Activated T-cell treated with anti-CD3 and anti-CD28 coated beads, Interleukin-2, amount 50 U/mL, for 24 hours (primary cell): ENCODE data around the gene CMSS1.

Experiments
- DNase-seq: peaks from one replicate; pipeline ENCODE4 v3.0.0-alpha.2; 2020
- H3K27ac Mint-ChIP-seq: 2 replicates; pipeline ENCODE4 v1.8.0; 2020; ENCODE audit warnings: mild to moderate bottlenecking, mixed read lengths
- H3K27me3 Mint-ChIP-seq: 2 replicates; pipeline ENCODE4 v1.8.0; 2020; ENCODE audit warnings: mixed read lengths
- H3K36me3 Mint-ChIP-seq: 2 replicates; pipeline ENCODE4 v1.8.0; 2020; ENCODE audit warnings: low read depth, mixed read lengths
- H3K4me1 Mint-ChIP-seq: 2 replicates; pipeline ENCODE4 v1.8.0; 2020; ENCODE audit warnings: low read depth, mixed read lengths
- H3K4me3 Mint-ChIP-seq: 2 replicates; pipeline ENCODE4 v1.8.0; 2020; ENCODE audit warnings: mild to moderate bottlenecking, moderate library complexity, mixed read lengths
- H3K9me3 Mint-ChIP-seq: 2 replicates; pipeline ENCODE4 v1.8.0; 2020; ENCODE audit warnings: mixed read lengths

Gene CMSS1

DNA sequence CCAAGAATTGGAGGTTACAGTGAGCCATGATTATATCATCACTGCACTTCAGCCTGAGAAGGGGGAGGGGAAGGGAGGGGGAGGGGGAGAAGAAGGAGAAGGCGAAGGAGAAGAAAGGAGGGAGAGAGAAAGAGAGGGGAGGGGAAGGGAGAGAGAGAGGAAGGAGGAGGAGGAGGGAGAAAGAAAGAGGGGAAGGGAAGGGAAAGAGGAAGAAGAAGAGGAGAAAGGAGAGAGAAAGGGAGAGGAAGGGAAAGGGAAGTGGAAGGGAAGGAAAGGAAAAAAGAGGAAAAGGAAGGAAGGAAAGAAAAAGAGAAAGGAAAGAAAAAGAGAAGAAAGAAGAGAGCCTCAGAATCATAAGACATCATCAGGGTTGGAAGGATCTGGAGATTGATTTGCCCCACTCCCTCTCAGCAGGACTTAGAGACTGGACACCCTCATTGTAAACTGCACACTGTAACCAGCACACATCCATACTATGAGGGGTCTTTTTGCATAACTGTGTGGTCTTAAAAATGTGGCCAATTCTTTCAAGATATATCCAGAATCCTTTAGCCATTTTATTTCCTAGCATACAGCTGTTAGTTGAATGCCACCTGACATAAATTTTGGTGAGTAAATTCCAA lies 130.9 kb downstream of the CMSS1 start:
- Mint-ChIP-seq H3K27ac (no peak overlapping the region), H3K4me1 (no peaks in the 10 kb centered on the region), H3K36me3 (no peaks in the 10 kb centered on the region), H3K4me3 (no peak overlapping the region), H3K9me3 (no peaks in the 10 kb centered on the region), H3K27me3 (no peaks in the 10 kb centered on the region)
- DNase-seq = no peak

DNA sequence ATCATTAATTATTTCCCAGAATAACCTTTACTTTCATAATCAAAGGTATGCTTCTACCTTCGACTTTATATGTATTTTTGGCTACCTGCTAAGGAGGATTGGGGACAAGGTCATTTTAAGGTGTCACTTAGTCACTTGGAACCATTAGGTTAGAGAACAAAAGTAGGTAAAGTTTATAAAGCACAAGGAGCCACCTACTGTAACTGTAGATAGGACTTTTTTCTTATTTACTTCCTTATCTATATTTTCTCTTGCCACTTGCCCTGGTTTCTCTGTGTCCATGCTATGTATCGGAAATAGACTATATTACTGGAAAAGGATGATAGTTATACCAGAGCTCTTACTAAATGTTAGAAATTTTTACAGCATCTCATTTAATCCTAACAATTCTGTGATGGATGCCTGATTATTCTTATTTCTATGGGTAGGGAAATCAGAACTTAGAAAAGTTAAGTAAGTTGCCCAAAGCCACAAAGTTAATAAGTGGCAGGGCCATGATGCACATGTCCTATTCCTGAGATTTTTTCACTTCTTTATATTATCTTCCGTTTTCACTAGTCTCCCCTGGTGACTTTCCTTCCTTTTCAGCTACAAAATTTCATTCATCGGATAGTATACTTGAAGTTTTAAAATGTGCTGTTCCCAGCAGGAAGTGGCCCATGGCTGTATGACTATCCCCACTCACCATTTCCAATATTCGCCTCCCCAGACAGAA lies 132.5 kb downstream of the CMSS1 start:
- Mint-ChIP-seq H3K27me3 (no peaks in the 10 kb centered on the region), H3K4me1 (no peaks in the 10 kb centered on the region), H3K36me3 (no peaks in the 10 kb centered on the region), H3K4me3 (no peak overlapping the region), H3K27ac (no peak overlapping the region), H3K9me3 (no peaks in the 10 kb centered on the region)
- DNase-seq = no peak

DNA sequence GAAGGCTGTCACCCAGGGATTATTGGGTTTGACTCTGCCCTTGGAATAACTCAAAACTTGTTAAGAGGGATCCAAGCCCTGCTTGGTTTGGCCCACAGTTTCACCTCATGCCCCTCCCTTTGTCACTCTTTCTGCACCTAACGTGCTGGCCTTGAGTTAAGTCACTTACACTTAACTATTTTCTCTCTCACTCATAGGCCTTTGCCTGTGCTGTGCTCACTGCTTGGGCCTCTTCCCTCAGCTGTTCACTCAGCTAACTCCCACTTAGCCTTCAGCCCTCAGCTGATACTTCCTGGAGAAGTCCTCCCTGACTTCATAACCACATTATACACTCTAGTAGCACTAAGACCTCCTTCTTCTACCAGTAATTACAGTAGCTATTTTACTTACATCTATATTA lies 133.3 kb downstream of the CMSS1 start:
- DNase-seq = no peak
- Mint-ChIP-seq H3K27ac (peak overlapping the region; percentile 19), H3K36me3 (no peaks in the 10 kb centered on the region)

DNA sequence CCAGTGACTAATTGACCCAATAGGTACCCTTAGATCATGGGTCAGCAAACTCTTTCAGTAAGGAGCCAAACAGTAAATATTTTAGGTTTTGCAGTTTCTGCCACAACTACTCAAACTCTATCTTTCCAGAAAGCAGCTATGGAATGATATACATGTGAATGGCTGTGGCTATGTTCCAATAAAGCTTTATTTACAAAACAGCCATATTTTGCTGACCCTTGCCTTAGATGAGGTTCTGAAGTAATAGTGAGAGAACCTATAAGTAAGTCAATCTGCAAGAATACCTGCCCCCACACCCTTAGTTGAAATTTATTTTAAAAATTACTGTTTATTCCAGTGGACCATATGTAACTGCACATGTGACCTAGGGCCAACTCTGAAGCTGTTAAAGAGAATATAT lies 134.0 kb downstream of the CMSS1 start:
- DNase-seq = no peak
- Mint-ChIP-seq H3K27ac (no peak overlapping the region), H3K4me1 (no peaks in the 10 kb centered on the region), H3K27me3 (no peaks in the 10 kb centered on the region), H3K4me3 (no peak overlapping the region), H3K9me3 (no peaks in the 10 kb centered on the region), H3K36me3 (no peaks in the 10 kb centered on the region)

More for the DNA sequence above, 133.3 kb downstream of the CMSS1 start:
- Mint-ChIP-seq H3K4me3 (no peak overlapping the region), H3K27me3 (no peaks in the 10 kb centered on the region), H3K9me3 (no peaks in the 10 kb centered on the region), H3K4me1 (no peaks in the 10 kb centered on the region)

DNA sequence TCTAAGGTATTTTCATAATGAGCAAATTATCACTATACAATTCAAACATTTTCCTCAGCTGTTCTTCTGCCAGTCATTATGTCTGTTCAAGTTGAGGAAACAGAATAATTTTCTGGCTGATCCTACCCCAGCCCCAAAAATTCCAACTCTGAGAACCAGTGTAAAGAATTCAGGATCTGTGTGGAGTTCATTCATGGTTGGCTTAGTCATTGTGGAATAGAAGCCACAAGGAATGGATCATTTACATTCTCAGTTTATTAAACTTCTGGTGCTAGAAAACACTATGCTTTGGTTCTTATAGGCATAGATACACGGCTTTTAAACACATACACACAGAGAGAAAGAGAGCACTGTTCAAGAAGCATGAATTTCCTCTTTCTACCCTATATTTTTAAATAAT lies 134.6 kb downstream of the CMSS1 start:
- no peaks in the 10 kb centered on the region for H3K4me1 Mint-ChIP-seq
- no peak overlapping the region for H3K27ac Mint-ChIP-seq
- no peaks in the 10 kb centered on the region for H3K36me3 Mint-ChIP-seq
- H3K27me3 Mint-ChIP-seq = no peaks in the 10 kb centered on the region
- DNase-seq = no peak
- H3K4me3 Mint-ChIP-seq = no peak overlapping the region
- H3K9me3 Mint-ChIP-seq = no peaks in the 10 kb centered on the region

DNA sequence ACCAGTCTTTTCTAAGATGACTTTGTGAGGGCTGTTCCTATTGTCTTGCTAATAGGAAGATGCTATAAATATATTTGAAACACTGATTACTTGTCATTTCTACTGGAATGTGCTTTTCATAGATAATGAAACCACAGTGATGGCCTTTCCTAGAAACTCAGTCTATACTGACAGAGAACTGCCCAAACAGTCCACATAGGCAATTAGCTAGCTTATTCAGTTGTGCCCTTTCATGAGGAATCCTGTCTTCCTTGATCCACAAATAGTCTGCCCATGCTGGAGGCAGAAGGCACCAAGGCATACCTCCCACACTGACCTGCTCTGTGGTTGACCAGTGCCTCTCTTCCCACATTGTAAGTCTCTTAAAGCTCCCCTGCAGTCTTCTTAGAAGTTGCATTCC lies 135.9 kb downstream of the CMSS1 start:
- DNase-seq = no peak
- Mint-ChIP-seq H3K4me1 (peaks cover 1% of the 10 kb centered on the region), H3K27me3 (no peaks in the 10 kb centered on the region), H3K27ac (no peak overlapping the region), H3K9me3 (no peaks in the 10 kb centered on the region), H3K36me3 (no peaks in the 10 kb centered on the region), H3K4me3 (no peak overlapping the region)

DNA sequence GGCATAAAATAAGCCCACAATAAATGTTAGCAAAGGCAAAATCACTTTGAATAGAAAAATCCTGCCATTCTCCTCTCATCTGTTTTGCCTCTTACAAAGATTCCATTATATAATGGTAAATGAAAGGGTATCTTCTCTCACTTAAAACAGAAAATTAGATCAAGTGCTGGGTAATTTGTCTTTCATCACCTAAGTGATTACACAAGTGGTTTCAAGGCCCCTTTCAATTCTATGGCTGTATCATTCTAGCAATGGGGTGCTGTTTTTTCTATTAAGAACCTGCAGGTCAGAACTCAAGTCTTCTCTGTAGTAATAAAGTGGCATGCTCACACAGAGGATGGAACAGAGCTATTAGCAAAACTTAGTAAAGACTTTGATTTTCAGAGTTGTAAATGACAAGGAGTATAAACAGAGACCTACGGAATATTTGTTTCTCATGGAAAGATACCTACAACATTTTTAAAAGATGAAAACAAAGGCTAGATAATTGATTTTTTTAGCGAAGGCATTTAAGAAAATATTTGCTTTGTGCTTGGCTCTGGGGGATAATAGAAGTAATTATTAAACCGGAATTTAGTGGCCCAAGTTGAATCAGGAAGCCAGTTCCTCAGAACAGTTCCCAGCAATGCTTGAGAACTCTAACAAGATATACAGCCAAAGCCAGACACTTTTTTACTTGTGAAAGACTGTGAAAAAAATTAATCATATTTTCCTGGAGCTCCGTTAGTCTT lies 137.4 kb downstream of the CMSS1 start:
- DNase-seq = no peak
- Mint-ChIP-seq H3K9me3 (no peaks in the 10 kb centered on the region), H3K4me3 (no peak overlapping the region), H3K27ac (no peak overlapping the region), H3K4me1 (peaks cover 1% of the 10 kb centered on the region), H3K36me3 (no peaks in the 10 kb centered on the region), H3K27me3 (no peaks in the 10 kb centered on the region)

DNA sequence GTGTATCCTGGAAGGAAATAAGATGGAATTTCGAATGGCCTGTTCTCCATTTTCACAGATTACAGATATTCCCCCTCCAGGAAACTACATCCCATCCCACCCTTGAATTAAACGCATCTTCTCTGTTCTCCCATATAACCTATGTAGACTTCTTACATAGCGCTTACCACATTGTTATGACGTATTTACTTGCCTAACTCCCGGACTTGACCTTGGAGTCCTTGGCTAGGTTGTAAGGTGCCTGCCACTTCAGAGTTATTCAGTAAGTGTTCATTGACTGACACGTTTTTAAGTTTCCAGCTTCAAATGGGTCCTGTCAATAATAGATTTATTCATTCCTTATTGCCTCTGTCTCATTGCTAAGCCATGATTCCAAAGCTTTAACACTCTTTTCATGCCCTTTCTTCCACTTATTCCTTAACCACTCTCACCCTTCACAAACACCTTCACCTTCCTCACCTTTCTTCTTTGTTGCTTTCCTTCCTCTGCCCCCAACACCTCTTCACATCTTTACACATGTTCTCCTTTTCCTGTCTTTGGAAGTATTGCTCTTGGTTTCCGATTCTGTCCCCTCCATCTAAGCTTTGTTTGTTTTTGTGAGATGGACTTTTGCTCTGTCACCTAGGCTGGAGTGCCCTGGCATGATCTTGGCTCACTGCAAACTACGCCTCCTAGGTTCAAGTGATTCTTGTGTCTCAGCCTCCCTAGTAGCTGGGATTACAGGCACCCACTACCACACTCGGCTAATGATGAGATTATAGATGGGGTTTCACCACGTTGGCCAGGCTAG lies 138.3 kb downstream of the CMSS1 start:
- H3K9me3 Mint-ChIP-seq = no peaks in the 10 kb centered on the region
- DNase-seq = no peak
- H3K36me3 Mint-ChIP-seq = no peaks in the 10 kb centered on the region
- H3K4me3 Mint-ChIP-seq = no peak overlapping the region
- H3K27me3 Mint-ChIP-seq = no peaks in the 10 kb centered on the region
- no peak overlapping the region for H3K27ac Mint-ChIP-seq
- H3K4me1 Mint-ChIP-seq = peaks cover 1% of the 10 kb centered on the region

DNA sequence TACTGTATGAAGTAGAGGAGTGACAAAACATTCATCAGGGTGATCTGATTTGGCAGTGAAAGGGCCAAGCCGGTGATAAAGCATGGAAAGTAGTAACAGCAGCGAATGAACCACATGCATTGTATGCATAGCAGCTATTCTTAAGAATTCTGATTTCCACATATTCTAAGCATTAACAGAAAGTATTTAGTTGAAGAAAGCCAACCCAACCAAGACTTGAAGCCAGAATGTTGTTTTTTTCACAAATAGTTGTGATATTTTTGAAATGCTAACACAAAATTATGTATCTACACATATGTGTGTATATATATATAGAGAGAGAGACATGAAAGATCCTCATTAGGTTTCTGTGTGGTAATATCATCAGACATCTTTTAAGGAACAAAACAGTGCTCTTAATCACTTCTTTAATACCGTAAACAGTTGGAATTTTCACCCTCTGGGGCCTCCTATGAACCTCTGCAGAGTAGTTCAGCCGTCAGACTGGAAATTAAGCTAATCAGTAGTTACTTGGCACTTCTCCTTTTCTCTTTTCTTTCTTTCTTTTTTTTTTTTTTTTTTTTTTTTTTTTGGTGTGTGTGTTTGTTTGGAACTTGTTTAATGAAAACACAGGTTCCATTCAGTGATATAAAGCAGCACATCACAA lies 139.6 kb downstream of the CMSS1 start:
- no peak overlapping the region for H3K27ac Mint-ChIP-seq
- no peak for DNase-seq
- no peaks in the 10 kb centered on the region for H3K9me3 Mint-ChIP-seq
- no peaks in the 10 kb centered on the region for H3K36me3 Mint-ChIP-seq
- H3K4me3 Mint-ChIP-seq = no peak overlapping the region
- no peaks in the 10 kb centered on the region for H3K27me3 Mint-ChIP-seq
- H3K4me1 Mint-ChIP-seq = peaks cover 3% of the 10 kb centered on the region

DNA sequence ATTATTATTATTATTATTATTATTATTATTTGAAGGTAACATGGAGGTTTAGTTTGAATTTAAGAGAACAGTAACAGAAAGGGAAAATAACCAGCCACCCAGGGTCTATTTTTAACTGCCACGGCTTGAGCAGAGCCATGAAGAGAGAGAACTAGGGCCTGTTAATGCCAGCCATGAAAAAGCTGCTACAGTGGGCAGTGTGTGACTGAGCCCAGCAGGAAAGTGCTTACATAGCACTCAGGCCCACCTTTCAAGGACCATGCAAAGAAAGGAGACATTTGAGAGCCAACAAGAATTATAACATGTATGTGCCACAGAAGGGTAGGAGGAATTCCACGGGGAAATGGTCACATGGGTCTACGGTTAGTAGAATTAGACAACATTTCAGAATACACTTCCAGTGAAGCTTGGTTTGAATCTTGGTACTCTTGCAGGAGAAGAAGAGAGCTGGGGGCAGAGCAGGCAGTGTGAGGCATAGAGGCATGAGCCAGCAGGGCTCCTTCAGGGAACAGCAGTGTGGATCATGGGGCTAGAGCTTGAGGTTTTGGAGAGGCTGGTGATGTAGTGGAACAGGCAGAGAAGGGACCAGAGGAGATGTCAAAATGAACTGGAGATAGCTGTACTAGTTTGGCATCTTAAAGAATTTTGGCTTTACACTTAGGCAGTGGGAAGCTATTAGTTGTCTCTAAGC lies 140.7 kb downstream of the CMSS1 start:
- H3K27ac Mint-ChIP-seq = no peak overlapping the region
- H3K4me3 Mint-ChIP-seq = no peak overlapping the region
- no peak for DNase-seq
- H3K27me3 Mint-ChIP-seq = no peaks in the 10 kb centered on the region
- H3K4me1 Mint-ChIP-seq = peaks cover 3% of the 10 kb centered on the region
- peaks cover 5% of the 10 kb centered on the region for H3K36me3 Mint-ChIP-seq
- no peaks in the 10 kb centered on the region for H3K9me3 Mint-ChIP-seq

DNA sequence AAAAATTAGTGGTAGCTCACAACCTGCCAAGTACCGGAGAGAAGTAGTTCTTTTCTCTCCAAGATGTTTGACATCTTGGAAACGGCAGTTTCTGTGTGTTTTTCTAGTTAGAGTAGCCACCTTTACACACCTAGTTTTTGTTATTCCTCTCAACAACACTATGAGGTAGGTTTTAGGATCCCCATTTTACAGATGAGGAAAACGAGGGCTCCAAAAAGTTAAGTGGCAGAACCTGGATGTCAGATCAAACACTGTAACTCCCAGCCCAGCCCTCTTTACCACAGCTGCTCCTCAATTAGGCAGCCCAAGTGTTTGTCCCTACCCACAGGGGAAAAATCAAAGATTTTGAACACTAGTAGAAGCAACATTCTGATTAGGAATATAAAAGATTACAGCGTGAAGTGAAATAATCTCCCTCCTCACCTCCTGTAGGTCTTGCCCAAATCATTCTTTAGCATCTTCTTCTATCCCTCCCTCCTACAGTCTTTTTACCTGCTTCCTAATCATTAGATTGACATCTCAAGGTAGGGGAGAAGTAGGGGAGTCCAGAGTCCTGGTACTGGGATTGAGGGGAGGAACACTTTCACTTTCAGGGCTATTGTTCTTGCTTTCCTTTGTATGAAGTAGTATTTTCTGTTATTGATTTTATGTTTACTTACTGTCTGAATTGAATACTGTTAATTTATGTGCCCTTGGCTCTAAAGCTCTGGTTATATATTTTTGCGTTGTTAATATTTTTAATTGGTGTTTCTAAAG lies 142.6 kb downstream of the CMSS1 start:
- DNase-seq = no peak
- H3K9me3 Mint-ChIP-seq = no peaks in the 10 kb centered on the region
- H3K27ac Mint-ChIP-seq = no peak overlapping the region
- no peak overlapping the region for H3K4me3 Mint-ChIP-seq
- no peaks in the 10 kb centered on the region for H3K27me3 Mint-ChIP-seq
- peaks cover 5% of the 10 kb centered on the region for H3K36me3 Mint-ChIP-seq
- peaks cover 8% of the 10 kb centered on the region for H3K4me1 Mint-ChIP-seq

DNA sequence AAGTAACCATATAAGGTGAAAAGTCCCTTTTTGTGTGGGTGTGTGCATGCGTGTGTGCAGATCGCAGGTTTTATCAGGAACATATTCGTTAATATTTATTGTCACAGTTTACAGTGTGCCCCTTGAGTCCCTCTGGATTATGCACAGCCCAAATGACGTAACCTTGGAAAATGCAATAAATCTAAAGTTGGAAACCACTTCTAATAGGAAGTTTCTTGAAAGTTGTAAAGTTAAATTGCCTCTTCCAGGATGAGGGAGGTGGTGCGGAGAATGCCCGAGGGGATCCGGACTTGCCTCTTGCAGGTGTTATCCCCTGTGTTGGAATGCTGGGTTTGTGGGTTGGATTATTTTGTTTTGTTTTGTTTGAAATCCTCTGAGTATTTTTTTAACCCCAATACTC lies 143.3 kb downstream of the CMSS1 start:
- H3K4me3 Mint-ChIP-seq = no peak overlapping the region
- H3K9me3 Mint-ChIP-seq = no peaks in the 10 kb centered on the region
- no peak overlapping the region for H3K27ac Mint-ChIP-seq
- no peaks in the 10 kb centered on the region for H3K27me3 Mint-ChIP-seq
- peaks cover 9% of the 10 kb centered on the region for H3K4me1 Mint-ChIP-seq
- H3K36me3 Mint-ChIP-seq = peaks cover 5% of the 10 kb centered on the region
- DNase-seq = no peak

DNA sequence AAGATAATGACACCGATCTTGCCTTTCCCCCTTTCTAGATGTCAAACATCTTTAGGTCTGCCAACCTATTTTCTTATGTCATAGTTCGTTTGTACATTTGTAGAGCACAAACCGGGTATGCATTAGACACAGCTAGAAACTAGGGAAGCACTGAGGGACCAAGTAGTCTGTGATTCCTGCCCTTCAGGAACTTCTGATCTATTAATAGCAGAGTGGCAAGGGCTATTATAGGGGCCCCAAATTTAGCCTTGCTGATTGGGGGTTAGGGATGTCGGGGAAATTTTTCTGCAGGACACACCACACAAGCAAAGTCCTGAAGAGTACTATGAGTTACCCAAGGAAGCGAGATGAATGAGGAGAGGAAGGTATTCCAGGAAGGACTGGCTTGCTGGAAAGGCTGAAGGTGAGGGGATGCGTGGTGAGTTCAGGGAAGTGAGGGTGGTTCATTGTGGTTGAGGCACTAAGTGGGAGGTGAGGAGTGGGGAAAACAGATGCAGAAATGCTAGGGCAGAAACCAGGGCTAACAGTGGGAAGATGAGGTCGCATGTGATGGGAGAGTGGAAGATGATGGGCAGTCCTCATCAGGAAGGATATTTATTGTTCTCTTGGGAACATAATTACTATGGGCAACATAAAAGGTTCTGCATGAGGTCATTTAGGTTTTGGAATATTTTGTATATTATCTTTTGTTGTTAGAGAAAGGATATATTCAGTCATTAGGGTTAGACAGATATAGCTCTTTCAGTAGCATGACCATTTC lies 144.3 kb downstream of the CMSS1 start:
- Mint-ChIP-seq H3K4me1 (peaks cover 9% of the 10 kb centered on the region), H3K9me3 (no peaks in the 10 kb centered on the region), H3K4me3 (no peak overlapping the region), H3K36me3 (peaks cover 12% of the 10 kb centered on the region), H3K27ac (no peak overlapping the region), H3K27me3 (no peaks in the 10 kb centered on the region)
- DNase-seq = no peak
